GM23338 (cell line): ENCODE measurements around the gene HMOX1. TPM values are rescaled to one million over a fixed set of nuclear protein-coding genes. Genes with fewer than 3 reads are reported as not detected.

Experiments
- ATAC-seq: fragments of 200-7000 bp; cut with Tn5 transposase; 3 replicates; pipeline ENCODE4 v1.9.1; 2020
- DNase-seq: peaks from one replicate; pipeline ENCODE4 v3.0.0-alpha.2; 2015; ENCODE audit warnings: low spot score
- H2AFZ ChIP-seq: fragments of 200-600 bp; sonication (generic); 2 replicates; pipeline ENCODE4 v1.8.0; 2016; ENCODE audit warnings: antibody characterized with exemption, mild to moderate bottlenecking, moderate library complexity
- H3F3A ChIP-seq: fragments of 200-600 bp; sonication (generic); replicated peaks from 2 replicates; pipeline ENCODE4 v1.8.0; 2017; ENCODE audit warnings: antibody characterized with exemption, mixed run types, low read depth
- H3K27ac ChIP-seq: fragments of 200-600 bp; sonication (generic); 2 replicates; pipeline ENCODE4 v1.6.1; 2016; ENCODE audit warnings: low read depth
- H3K27me3 ChIP-seq: fragments of 200-600 bp; sonication (generic); 2 replicates; pipeline ENCODE4 v1.8.0; 2016; ENCODE audit warnings: mild to moderate bottlenecking, mixed run types, moderate library complexity; ENCODE audit not compliant: insufficient read depth
- H3K36me3 ChIP-seq: fragments of 200-600 bp; sonication (generic); 2 replicates; pipeline ENCODE4 v1.8.0; 2016; ENCODE audit warnings: mild to moderate bottlenecking; ENCODE audit not compliant: insufficient read depth
- H3K4me1 ChIP-seq: fragments of 200-600 bp; sonication (generic); 2 replicates; pipeline ENCODE4 v1.8.0; 2016; ENCODE audit warnings: mild to moderate bottlenecking, moderate library complexity; ENCODE audit not compliant: insufficient read depth
- H3K4me2 ChIP-seq: fragments of 200-600 bp; sonication (generic); 2 replicates; pipeline ENCODE4 v1.7.1; 2017; ENCODE audit warnings: mixed run types
- H3K4me3 ChIP-seq: fragments of 200-600 bp; sonication (generic); 2 replicates; pipeline ENCODE4 v1.6.1; 2016; ENCODE audit warnings: mixed run types
- H3K79me2 ChIP-seq: fragments of 200-600 bp; sonication (generic); replicated peaks from 2 replicates; pipeline ENCODE4 v1.8.0; 2017; ENCODE audit warnings: mild to moderate bottlenecking; ENCODE audit not compliant: insufficient read depth
- H3K9me2 ChIP-seq: fragments of 200-600 bp; sonication (generic); 2 replicates; pipeline ENCODE4 v1.8.0; 2017; ENCODE audit not compliant: insufficient read depth
- H4K20me1 ChIP-seq: fragments of 200-600 bp; sonication (generic); replicated peaks from 2 replicates; pipeline ENCODE4 v1.8.0; 2017; ENCODE audit warnings: mild to moderate bottlenecking; ENCODE audit not compliant: insufficient read depth
- H3K27ac Mint-ChIP-seq: 2 replicates; pipeline ENCODE4 v1.8.0; 2020; ENCODE audit warnings: inconsistent platforms, mild to moderate bottlenecking, moderate library complexity, mixed read lengths
- H3K27me3 Mint-ChIP-seq: 3 replicates; pipeline ENCODE4 v1.8.0; 2022; ENCODE audit warnings: low read depth, mild to moderate bottlenecking, moderate library complexity, mixed read lengths, inconsistent platforms; ENCODE audit not compliant: insufficient read depth, poor library complexity
- H3K36me3 Mint-ChIP-seq: 3 replicates; pipeline ENCODE4 v1.8.0; 2021; ENCODE audit warnings: low read depth, mild to moderate bottlenecking, inconsistent platforms, moderate library complexity, mixed read lengths
- H3K4me1 Mint-ChIP-seq: 3 replicates; pipeline ENCODE4 v1.8.0; 2020; ENCODE audit warnings: mild to moderate bottlenecking, inconsistent platforms, mixed read lengths
- H3K4me3 Mint-ChIP-seq: 3 replicates; pipeline ENCODE4 v1.8.0; 2021; ENCODE audit warnings: moderate library complexity, mild to moderate bottlenecking, inconsistent platforms, mixed read lengths
- H3K9me3 Mint-ChIP-seq: 3 replicates; pipeline ENCODE4 v1.8.0; 2020; ENCODE audit warnings: moderate library complexity, mild to moderate bottlenecking, inconsistent platforms, mixed read lengths
- CREB1 ChIP-seq: fragments of 250-450 bp; sonication (Bioruptor Pico); IDR thresholded peaks from 2 replicates; pipeline ENCODE4 v1.5.0; 2020; ENCODE audit warnings: low read depth, mild to moderate bottlenecking, moderate library complexity
- EZH2 ChIP-seq: fragments of 200-600 bp; sonication (generic); IDR thresholded peaks from one replicate; pipeline ENCODE4 v1.8.0; 2017; ENCODE audit warnings: antibody characterized with exemption, mild to moderate bottlenecking, low read depth; ENCODE audit not compliant: unreplicated experiment
- JUNB ChIP-seq: IDR thresholded peaks from one replicate; pipeline ENCODE4 v1.6.1; 2016; ENCODE audit warnings: antibody characterized with exemption; ENCODE audit not compliant: unreplicated experiment
- NANOG ChIP-seq: IDR thresholded peaks from 2 replicates; pipeline ENCODE4 v1.6.1; 2016; ENCODE audit warnings: antibody characterized with exemption, borderline replicate concordance
- POLR2AphosphoS5 ChIP-seq: IDR thresholded peaks from 2 replicates; pipeline ENCODE4 v1.6.1; 2016; ENCODE audit warnings: antibody characterized with exemption, low read depth
- REST ChIP-seq: IDR thresholded peaks from one replicate; pipeline ENCODE4 v1.6.1; 2018; ENCODE audit warnings: antibody characterized with exemption; ENCODE audit not compliant: unreplicated experiment
- STAT1 ChIP-seq: IDR thresholded peaks from one replicate; pipeline ENCODE4 v1.6.1; 2016; ENCODE audit warnings: antibody characterized with exemption; ENCODE audit not compliant: unreplicated experiment
- ZNF114 ChIP-seq: fragments of 250-450 bp; sonication (Bioruptor Pico); IDR thresholded peaks from 2 replicates; pipeline ENCODE4 v1.5.0; 2020; ENCODE audit warnings: mild to moderate bottlenecking, moderate library complexity
- ZNF331 ChIP-seq: fragments of 250-450 bp; sonication (Bioruptor Pico); IDR thresholded peaks from 2 replicates; pipeline ENCODE4 v1.5.0; 2020; ENCODE audit warnings: low read depth, mild to moderate bottlenecking, moderate library complexity
- polyA plus RNA-seq: library from polyadenylated mRNA; unstranded; fragments of >200 nt; fragmentation: Nextera tagmentation; extraction: Ambion mirVana; gene quantifications from 2 replicates; pipeline ENCODE4 v1.2.1, GENCODE V29; 2016
- total RNA-seq: library from RNA; depleted of rRNA; stranded (reverse); fragments of >200 nt; shearing (Covaris generic); gene quantifications from 2 replicates; pipeline ENCODE4 v1.2.3, GENCODE V29; 2014
- TF ChIP-seq, protein P1 (sequence below): IDR thresholded peaks from 2 replicates; pipeline ENCODE4 v1.6.1; 2016; ENCODE audit warnings: antibody characterized with exemption
- TF ChIP-seq, protein P2 (sequence below), 2 experiments: fragments of 200-600 bp in 1 of 2; sonication (generic) in 1 of 2; conservative IDR thresholded peaks; 2 replicates each; pipeline versions ENCODE4 v1.5.1 to v1.6.1; 2016 to 2017; ENCODE audit warnings: antibody characterized with exemption in 2 of 2, low read depth in 2 of 2, mild to moderate bottlenecking in 2 of 2, moderate library complexity in 1 of 2

HMOX1 gene
- total and polyA plus RNA-seq, 2 experiments from 2014 or later = 10.9 to 22.6 TPM

- H3K9me2 ChIP-seq = no peaks in the 10 kb centered on the region
- ATAC-seq (no peak), DNase-seq (no peak)
- peak overlapping the region; percentile 58; the same call in 1 of the 2 replicates for H2AFZ ChIP-seq
- peaks cover 44% of the 10 kb centered on the region for H3K27me3 Mint-ChIP-seq
- H3K36me3 Mint-ChIP-seq = no peaks in the 10 kb centered on the region
- no peak overlapping the region; the same call in 1 of the 2 replicates for H3K27ac Mint-ChIP-seq
- peaks cover 55% of the 10 kb centered on the region for H3K4me1 ChIP-seq
- no peak for TF ChIP-seq CREB1 (CRISPR knock-in tag)
- TF ChIP-seq POLR2AphosphoS5 = no peak
- no peak for TF ChIP-seq EZH2
- TF ChIP-seq ZNF331 (CRISPR knock-in tag) = no peak
- TF ChIP-seq ZNF114 (CRISPR knock-in tag) = no peak
- no peak for TF ChIP-seq STAT1
- H3K4me2 ChIP-seq = no peak overlapping the region
- no peak overlapping the region for H3K27ac ChIP-seq
- H4K20me1 ChIP-seq = no peaks in the 10 kb centered on the region
- no peak overlapping the region for H3K4me3 Mint-ChIP-seq
- no peak overlapping the region for H3K4me3 ChIP-seq
- H3K4me1 Mint-ChIP-seq = peaks cover 51% of the 10 kb centered on the region
- peaks cover 5% of the 10 kb centered on the region; the same call in 1 of the 3 replicates for H3K9me3 Mint-ChIP-seq
- no peaks in the 10 kb centered on the region for H3K79me2 ChIP-seq
- peaks cover 32% of the 10 kb centered on the region for H3F3A ChIP-seq
- no peaks in the 10 kb centered on the region for H3K36me3 ChIP-seq
- H3K27me3 ChIP-seq = no peaks in the 10 kb centered on the region
These were observed 5.9 kb upstream of the HMOX1 start for GRCh38 chr22:35375031-35375430.

DNA sequence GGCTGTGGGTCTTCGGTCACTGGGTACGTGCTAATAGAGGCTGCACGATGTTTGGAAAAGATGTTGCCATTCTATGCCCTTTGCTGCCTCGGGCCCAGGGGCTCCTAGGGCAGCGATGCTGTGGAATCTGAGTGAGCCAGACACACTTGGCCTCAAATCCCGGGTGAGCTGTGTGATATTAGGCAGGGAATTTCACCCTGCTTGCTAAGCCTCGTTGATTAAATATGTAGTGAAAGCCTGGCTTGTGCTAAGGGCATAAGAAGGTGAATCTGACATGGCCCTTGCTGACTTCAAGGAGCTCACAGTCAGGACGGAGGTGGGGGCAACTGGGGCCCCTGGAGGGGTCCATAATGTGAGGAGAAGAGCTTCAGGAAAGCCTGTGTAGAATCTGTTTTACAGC, 5.4 kb upstream of the HMOX1 start:
- H3K4me1 Mint-ChIP-seq = peaks cover 56% of the 10 kb centered on the region
- Histone ChIP-seq H3F3A (peaks cover 37% of the 10 kb centered on the region), H3K9me2 (no peaks in the 10 kb centered on the region), H3K4me3 (no peak overlapping the region), H3K4me2 (peak overlapping the region; percentile 50; the same call in 1 of the 2 replicates), H3K27me3 (no peaks in the 10 kb centered on the region), H4K20me1 (no peaks in the 10 kb centered on the region), H3K27ac (no peak overlapping the region), H3K36me3 (no peaks in the 10 kb centered on the region), H2AFZ (peak overlapping the region; percentile 58; the same call in 1 of the 2 replicates), H3K4me1 (peaks cover 57% of the 10 kb centered on the region), H3K79me2 (no peaks in the 10 kb centered on the region)
- no peak for DNase-seq
- H3K36me3 Mint-ChIP-seq = no peaks in the 10 kb centered on the region
- H3K4me3 Mint-ChIP-seq = no peak overlapping the region
- peak overlapping the region; percentile 77 for H3K27ac Mint-ChIP-seq
- ATAC-seq = no peak
- TF ChIP-seq EZH2 (no peak), POLR2AphosphoS5 (no peak), NANOG (no peak), REST (no peak), ZNF114 (CRISPR knock-in tag) (no peak), JUNB (no peak), STAT1 (no peak)
- TF ChIP-seq, protein P1, sequence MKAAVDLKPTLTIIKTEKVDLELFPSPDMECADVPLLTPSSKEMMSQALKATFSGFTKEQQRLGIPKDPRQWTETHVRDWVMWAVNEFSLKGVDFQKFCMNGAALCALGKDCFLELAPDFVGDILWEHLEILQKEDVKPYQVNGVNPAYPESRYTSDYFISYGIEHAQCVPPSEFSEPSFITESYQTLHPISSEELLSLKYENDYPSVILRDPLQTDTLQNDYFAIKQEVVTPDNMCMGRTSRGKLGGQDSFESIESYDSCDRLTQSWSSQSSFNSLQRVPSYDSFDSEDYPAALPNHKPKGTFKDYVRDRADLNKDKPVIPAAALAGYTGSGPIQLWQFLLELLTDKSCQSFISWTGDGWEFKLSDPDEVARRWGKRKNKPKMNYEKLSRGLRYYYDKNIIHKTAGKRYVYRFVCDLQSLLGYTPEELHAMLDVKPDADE = no peak
- TF ChIP-seq, protein P2, sequence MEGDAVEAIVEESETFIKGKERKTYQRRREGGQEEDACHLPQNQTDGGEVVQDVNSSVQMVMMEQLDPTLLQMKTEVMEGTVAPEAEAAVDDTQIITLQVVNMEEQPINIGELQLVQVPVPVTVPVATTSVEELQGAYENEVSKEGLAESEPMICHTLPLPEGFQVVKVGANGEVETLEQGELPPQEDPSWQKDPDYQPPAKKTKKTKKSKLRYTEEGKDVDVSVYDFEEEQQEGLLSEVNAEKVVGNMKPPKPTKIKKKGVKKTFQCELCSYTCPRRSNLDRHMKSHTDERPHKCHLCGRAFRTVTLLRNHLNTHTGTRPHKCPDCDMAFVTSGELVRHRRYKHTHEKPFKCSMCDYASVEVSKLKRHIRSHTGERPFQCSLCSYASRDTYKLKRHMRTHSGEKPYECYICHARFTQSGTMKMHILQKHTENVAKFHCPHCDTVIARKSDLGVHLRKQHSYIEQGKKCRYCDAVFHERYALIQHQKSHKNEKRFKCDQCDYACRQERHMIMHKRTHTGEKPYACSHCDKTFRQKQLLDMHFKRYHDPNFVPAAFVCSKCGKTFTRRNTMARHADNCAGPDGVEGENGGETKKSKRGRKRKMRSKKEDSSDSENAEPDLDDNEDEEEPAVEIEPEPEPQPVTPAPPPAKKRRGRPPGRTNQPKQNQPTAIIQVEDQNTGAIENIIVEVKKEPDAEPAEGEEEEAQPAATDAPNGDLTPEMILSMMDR (conservative IDR thresholded peaks at IDR 0.05; ENCODE audit: low read depth in 2 of 2) = no peak
- H3K27me3 Mint-ChIP-seq = peaks cover 42% of the 10 kb centered on the region
- peaks cover 5% of the 10 kb centered on the region; the same call in 1 of the 3 replicates for H3K9me3 Mint-ChIP-seq
